ENCODE results near the gene C17orf113. TPM values are rescaled to one million over a fixed set of nuclear protein-coding genes. Genes with fewer than 3 reads are reported as not detected.

Gene C17orf113
- total and polyA plus RNA-seq, 5 donors from 2014 or later: 0.09 to 0.46 (median 0.33) TPM

GRCh38 chr17:42031584-42031983 is 18.8 kb downstream of the C17orf113 start:
- Mint-ChIP-seq H3K4me3 (no peak overlapping the region), H3K27ac (no peak overlapping the region), H3K9me3 (no peaks in the 10 kb centered on the region), H3K27me3 (peaks cover 24% of the 10 kb centered on the region), H3K4me1 (peaks cover 0 to 5% (median 0%) of the 10 kb centered on the region in 4 donors), H3K36me3 (no peaks in the 10 kb centered on the region)
- Histone ChIP-seq H3K27me3 (ENCODE audit: control insufficient read depth, insufficient read depth, low read length) (no peaks in the 10 kb centered on the region), H3K9me3 (ENCODE audit: control insufficient read depth in 2 of 2, low read length in 2 of 2) (no peaks in the 10 kb centered on the region), H3K36me3 (ENCODE audit: control insufficient read depth, insufficient read depth, low read length) (no peaks in the 10 kb centered on the region), H3K27ac (ENCODE audit: insufficient read depth, low read length, poor library complexity, severe bottlenecking) (no peak overlapping the region), H3K4me1 (ENCODE audit: control insufficient read depth, insufficient read depth, low read length, poor library complexity, severe bottlenecking) (peaks cover 3% of the 10 kb centered on the region), H3K4me3 (ENCODE audit: low read depth, low read length) (no peak overlapping the region)
- DNase-seq (no peak), ATAC-seq (ENCODE audit: low read depth in 2 of 2) (no peak)

- no peaks in the 10 kb centered on the region for H3K27me3 ChIP-seq (ENCODE audit: control insufficient read depth, insufficient read depth, low read length)
- H3K27ac Mint-ChIP-seq: peak overlapping the region in 1 of 3 donors; percentile 4
- peaks cover 6% of the 10 kb centered on the region for H3K36me3 ChIP-seq (ENCODE audit: control insufficient read depth, insufficient read depth, low read length)
- H3K4me3 ChIP-seq (ENCODE audit: low read depth, low read length): no peak overlapping the region
- H3K27ac ChIP-seq (ENCODE audit: insufficient read depth, low read length, poor library complexity, severe bottlenecking): no peak overlapping the region
- peaks cover 17% of the 10 kb centered on the region for H3K27me3 Mint-ChIP-seq
- ATAC-seq (ENCODE audit: low read depth in 2 of 2) (no peak), DNase-seq (no peak)
- no peak overlapping the region for H3K4me3 Mint-ChIP-seq
- H3K9me3 Mint-ChIP-seq: no peaks in the 10 kb centered on the region
- H3K36me3 Mint-ChIP-seq: peaks cover 4% of the 10 kb centered on the region
- H3K9me3 ChIP-seq (ENCODE audit: control insufficient read depth in 2 of 2, low read length in 2 of 2): no peaks in the 10 kb centered on the region
- peaks cover 0 to 11% (median 4%) of the 10 kb centered on the region in 4 donors for H3K4me1 Mint-ChIP-seq
- H3K4me1 ChIP-seq (ENCODE audit: control insufficient read depth, insufficient read depth, low read length, poor library complexity, severe bottlenecking): peaks cover 8% of the 10 kb centered on the region
Observed at GRCh38 chr17:42028791-42029127, 21.6 kb downstream of the C17orf113 start.

GRCh38 chr17:42027961-42028790 is 22.2 kb downstream of the C17orf113 start:
- no peak for ATAC-seq (ENCODE audit: low read depth in 2 of 2)
- no peaks in the 10 kb centered on the region for H3K27me3 ChIP-seq (ENCODE audit: control insufficient read depth, insufficient read depth, low read length)
- no peak for DNase-seq
- H3K36me3 ChIP-seq (ENCODE audit: control insufficient read depth, insufficient read depth, low read length): peaks cover 12% of the 10 kb centered on the region
- Mint-ChIP-seq H3K27ac (no peak overlapping the region), H3K9me3 (no peaks in the 10 kb centered on the region), H3K4me3 (peak overlapping the region in 1 of 4 donors; percentile 69), H3K4me1 (peaks cover 0 to 9% (median 4%) of the 10 kb centered on the region in 4 donors), H3K27me3 (peaks cover 17% of the 10 kb centered on the region), H3K36me3 (peaks cover 4% of the 10 kb centered on the region)
- H3K27ac ChIP-seq (ENCODE audit: insufficient read depth, low read length, poor library complexity, severe bottlenecking): no peak overlapping the region
- no peak overlapping the region for H3K4me3 ChIP-seq (ENCODE audit: low read depth, low read length)
- peaks cover 8% of the 10 kb centered on the region for H3K4me1 ChIP-seq (ENCODE audit: control insufficient read depth, insufficient read depth, low read length, poor library complexity, severe bottlenecking)
- H3K9me3 ChIP-seq (ENCODE audit: control insufficient read depth in 2 of 2, low read length in 2 of 2): no peaks in the 10 kb centered on the region

GRCh38 chr17:42027590-42027889 is 22.9 kb downstream of the C17orf113 start:
- Histone ChIP-seq H3K9me3 (ENCODE audit: control insufficient read depth in 2 of 2, low read length in 2 of 2) (no peaks in the 10 kb centered on the region), H3K4me3 (ENCODE audit: low read depth, low read length) (no peak overlapping the region), H3K27ac (ENCODE audit: insufficient read depth, low read length, poor library complexity, severe bottlenecking) (no peak overlapping the region), H3K27me3 (ENCODE audit: control insufficient read depth, insufficient read depth, low read length) (no peaks in the 10 kb centered on the region), H3K36me3 (ENCODE audit: control insufficient read depth, insufficient read depth, low read length) (peaks cover 16% of the 10 kb centered on the region), H3K4me1 (ENCODE audit: control insufficient read depth, insufficient read depth, low read length, poor library complexity, severe bottlenecking) (peaks cover 8% of the 10 kb centered on the region)
- ATAC-seq (ENCODE audit: low read depth in 2 of 2) (no peak), DNase-seq (no peak)
- Mint-ChIP-seq H3K9me3 (no peaks in the 10 kb centered on the region), H3K36me3 (peaks cover 4% of the 10 kb centered on the region), H3K4me1 (peaks cover 0 to 11% (median 4%) of the 10 kb centered on the region in 4 donors), H3K27me3 (peaks cover 15% of the 10 kb centered on the region), H3K4me3 (no peak overlapping the region), H3K27ac (no peak overlapping the region)

- H3K9me3 ChIP-seq (ENCODE audit: control insufficient read depth in 2 of 2, low read length in 2 of 2): no peaks in the 10 kb centered on the region
- no peaks in the 10 kb centered on the region for H3K27me3 ChIP-seq (ENCODE audit: control insufficient read depth, insufficient read depth, low read length)
- peaks cover 0 to 15% (median 8%) of the 10 kb centered on the region in 4 donors for H3K4me1 Mint-ChIP-seq
- H3K4me3 Mint-ChIP-seq: no peak overlapping the region
- peaks cover 8% of the 10 kb centered on the region for H3K4me1 ChIP-seq (ENCODE audit: control insufficient read depth, insufficient read depth, low read length, poor library complexity, severe bottlenecking)
- no peak overlapping the region for H3K4me3 ChIP-seq (ENCODE audit: low read depth, low read length)
- H3K27ac ChIP-seq (ENCODE audit: insufficient read depth, low read length, poor library complexity, severe bottlenecking): no peak overlapping the region
- H3K27me3 Mint-ChIP-seq: peaks cover 10% of the 10 kb centered on the region
- no peaks in the 10 kb centered on the region for H3K9me3 Mint-ChIP-seq
- no peak for ATAC-seq (ENCODE audit: low read depth in 2 of 2)
- DNase-seq: no peak
- peaks cover 7% of the 10 kb centered on the region for H3K36me3 Mint-ChIP-seq
- H3K27ac Mint-ChIP-seq: no peak overlapping the region
- H3K36me3 ChIP-seq (ENCODE audit: control insufficient read depth, insufficient read depth, low read length): peaks cover 21% of the 10 kb centered on the region
Observed at GRCh38 chr17:42026857-42027589, 23.4 kb downstream of the C17orf113 start.

- H3K27me3 ChIP-seq (ENCODE audit: control insufficient read depth, insufficient read depth, low read length): no peaks in the 10 kb centered on the region
- H3K27ac ChIP-seq (ENCODE audit: insufficient read depth, low read length, poor library complexity, severe bottlenecking): no peak overlapping the region
- H3K4me1 ChIP-seq (ENCODE audit: control insufficient read depth, insufficient read depth, low read length, poor library complexity, severe bottlenecking): peaks cover 13% of the 10 kb centered on the region
- no peak overlapping the region for H3K4me3 Mint-ChIP-seq
- no peak overlapping the region for H3K27ac Mint-ChIP-seq
- H3K36me3 Mint-ChIP-seq: peaks cover 7% of the 10 kb centered on the region
- ATAC-seq (ENCODE audit: low read depth in 2 of 2) (no peak), DNase-seq (no peak)
- no peak overlapping the region for H3K4me3 ChIP-seq (ENCODE audit: low read depth, low read length)
- peaks cover 0 to 22% (median 13%) of the 10 kb centered on the region in 4 donors for H3K4me1 Mint-ChIP-seq
- H3K36me3 ChIP-seq (ENCODE audit: control insufficient read depth, insufficient read depth, low read length): peaks cover 22% of the 10 kb centered on the region
- H3K9me3 Mint-ChIP-seq: no peaks in the 10 kb centered on the region
- no peaks in the 10 kb centered on the region for H3K9me3 ChIP-seq (ENCODE audit: control insufficient read depth in 2 of 2, low read length in 2 of 2)
- H3K27me3 Mint-ChIP-seq: peaks cover 5% of the 10 kb centered on the region
Observed at GRCh38 chr17:42025936-42026335, 24.5 kb downstream of the C17orf113 start.

GRCh38 chr17:42025191-42025579 is 25.2 kb downstream of the C17orf113 start:
- H3K27me3 ChIP-seq (ENCODE audit: control insufficient read depth, insufficient read depth, low read length): no peaks in the 10 kb centered on the region
- no peak overlapping the region for H3K27ac Mint-ChIP-seq
- no peaks in the 10 kb centered on the region for H3K9me3 ChIP-seq (ENCODE audit: control insufficient read depth in 2 of 2, low read length in 2 of 2)
- H3K4me1 ChIP-seq (ENCODE audit: control insufficient read depth, insufficient read depth, low read length, poor library complexity, severe bottlenecking): peaks cover 20% of the 10 kb centered on the region
- H3K4me1 Mint-ChIP-seq: peaks cover 0 to 29% (median 17%) of the 10 kb centered on the region in 4 donors
- H3K9me3 Mint-ChIP-seq: no peaks in the 10 kb centered on the region
- peak overlapping the region in 2 of 4 donors; percentile 7 to 78 for H3K4me3 Mint-ChIP-seq
- H3K4me3 ChIP-seq (ENCODE audit: low read depth, low read length): no peak overlapping the region
- H3K27ac ChIP-seq (ENCODE audit: insufficient read depth, low read length, poor library complexity, severe bottlenecking): no peak overlapping the region
- ATAC-seq (ENCODE audit: low read depth in 2 of 2) (no peak), DNase-seq (no peak)
- H3K36me3 ChIP-seq (ENCODE audit: control insufficient read depth, insufficient read depth, low read length): peaks cover 22% of the 10 kb centered on the region
- H3K27me3 Mint-ChIP-seq: no peaks in the 10 kb centered on the region
- H3K36me3 Mint-ChIP-seq: peaks cover 7% of the 10 kb centered on the region

Data from CD4-positive, CD25-positive, alpha-beta regulatory T cell (primary cell).